ENCODE data around the gene SH2D2A. TPM values are rescaled to one million over a fixed set of nuclear protein-coding genes. Genes with fewer than 3 reads are reported as not detected.

The SH2D2A gene
- total RNA-seq, 2 donors from 2014 or later = 1.1 to 2.8 TPM

DNA sequence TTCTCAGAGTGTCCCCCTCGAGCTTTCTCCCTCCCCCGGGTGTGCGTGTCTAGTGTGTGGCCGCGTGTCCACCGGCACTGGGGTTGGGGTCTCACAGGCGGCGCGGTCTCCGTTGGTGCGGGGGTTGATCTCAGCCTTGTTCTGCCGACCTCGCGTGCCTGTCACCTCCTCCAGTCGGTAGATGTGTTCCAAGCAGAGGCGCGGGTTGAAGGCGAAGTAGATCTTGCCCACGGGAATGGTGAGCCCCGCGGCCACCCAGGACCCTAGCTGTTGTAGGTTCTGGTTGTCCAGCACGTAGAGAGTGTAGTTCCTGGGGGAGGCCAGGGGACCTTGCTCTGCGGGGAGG is 32.5 kb upstream of the SH2D2A start:
- intact Hi-C loops (cut with DNase I) = no loop called here
- no peak for DNase-seq
- ATAC-seq = no peak

DNA sequence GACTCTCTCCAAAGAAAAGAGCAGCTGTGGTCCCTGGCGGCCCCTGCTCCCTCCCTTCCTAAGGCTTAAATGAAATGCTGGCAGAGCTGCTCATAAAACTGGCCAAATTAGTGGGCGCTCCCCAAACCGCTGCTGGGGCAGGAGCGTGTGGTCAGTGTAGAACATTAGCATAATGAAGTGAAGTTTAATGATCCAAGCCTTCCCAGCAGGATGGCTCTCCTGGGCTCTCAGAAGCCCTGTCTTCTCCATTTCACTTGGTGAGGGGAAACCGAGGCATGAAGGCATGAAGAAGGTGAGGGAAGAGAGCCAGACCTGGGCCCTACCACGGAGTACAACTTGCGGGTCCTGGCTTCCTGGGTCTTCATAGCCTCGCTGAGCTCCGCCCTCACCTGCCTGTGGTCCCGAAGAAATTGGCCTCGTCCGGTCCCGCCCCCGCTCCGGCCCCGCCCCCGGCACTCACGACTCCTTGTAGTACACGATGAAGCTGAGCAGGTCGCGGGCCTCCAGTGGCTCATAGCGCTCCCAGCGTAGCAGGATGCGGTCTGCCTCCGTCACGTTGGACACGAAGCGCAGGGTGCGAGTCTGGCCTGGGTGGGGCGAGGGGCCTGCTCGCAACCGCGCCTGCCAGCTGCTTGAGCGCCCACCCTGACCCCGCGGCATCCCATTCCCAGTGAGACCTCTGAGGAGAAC is 32.0 kb upstream of the SH2D2A start:
- DNase-seq (no peak), ATAC-seq (peak in 1 of 2 donors; percentile 6)
- intact Hi-C loops (cut with DNase I) = no loop called here

DNA sequence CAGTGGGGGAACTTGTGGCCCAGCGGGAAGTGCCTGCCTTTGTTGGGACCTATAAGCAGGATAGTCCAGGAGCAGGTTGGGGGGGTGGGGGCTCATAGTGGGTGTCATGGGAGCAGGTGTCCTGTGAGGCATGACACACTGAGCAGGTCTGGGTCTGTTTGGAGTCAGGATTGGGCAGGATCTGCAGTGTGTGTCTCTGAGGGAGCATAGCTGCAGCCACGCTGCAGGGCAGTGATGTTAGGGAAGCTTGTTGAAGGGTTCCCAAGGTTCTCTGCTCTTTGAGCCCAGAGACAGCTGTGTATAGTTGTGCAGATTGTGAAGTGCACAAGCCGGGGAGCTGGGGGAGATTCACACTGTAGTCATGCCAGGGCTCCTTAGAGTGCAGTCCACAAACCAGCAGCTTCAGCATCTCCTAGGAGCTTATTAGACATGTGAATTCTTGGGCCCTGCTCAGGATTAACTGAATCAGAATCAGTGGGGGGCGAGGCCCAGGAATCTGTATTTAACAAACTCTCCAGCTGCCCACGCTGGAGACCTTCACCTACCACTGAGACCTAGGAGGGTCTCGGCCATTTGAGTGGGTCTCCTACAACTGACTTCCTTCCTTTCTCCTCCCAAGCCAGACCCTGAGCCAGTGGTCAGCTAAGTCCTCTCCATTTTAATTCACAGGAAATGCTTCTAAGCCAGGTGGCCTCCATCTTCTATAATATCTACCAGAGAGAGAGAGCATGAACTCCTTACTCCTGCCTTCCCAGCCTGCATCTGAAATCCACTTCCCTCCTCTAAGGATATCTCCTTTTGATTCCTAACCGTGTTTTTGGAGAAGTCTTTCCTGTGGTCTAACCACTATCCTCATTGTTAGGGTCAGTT is 31.2 kb upstream of the SH2D2A start:
- intact Hi-C loops (cut with DNase I) = no loop called here
- ATAC-seq = no peak
- no peak for DNase-seq

- intact Hi-C loops (cut with DNase I) = no loop called here
- DNase-seq (no peak), ATAC-seq (no peak)
These were observed 30.0 kb upstream of the SH2D2A start for GRCh38 chr1:156846643-156847042.

DNA sequence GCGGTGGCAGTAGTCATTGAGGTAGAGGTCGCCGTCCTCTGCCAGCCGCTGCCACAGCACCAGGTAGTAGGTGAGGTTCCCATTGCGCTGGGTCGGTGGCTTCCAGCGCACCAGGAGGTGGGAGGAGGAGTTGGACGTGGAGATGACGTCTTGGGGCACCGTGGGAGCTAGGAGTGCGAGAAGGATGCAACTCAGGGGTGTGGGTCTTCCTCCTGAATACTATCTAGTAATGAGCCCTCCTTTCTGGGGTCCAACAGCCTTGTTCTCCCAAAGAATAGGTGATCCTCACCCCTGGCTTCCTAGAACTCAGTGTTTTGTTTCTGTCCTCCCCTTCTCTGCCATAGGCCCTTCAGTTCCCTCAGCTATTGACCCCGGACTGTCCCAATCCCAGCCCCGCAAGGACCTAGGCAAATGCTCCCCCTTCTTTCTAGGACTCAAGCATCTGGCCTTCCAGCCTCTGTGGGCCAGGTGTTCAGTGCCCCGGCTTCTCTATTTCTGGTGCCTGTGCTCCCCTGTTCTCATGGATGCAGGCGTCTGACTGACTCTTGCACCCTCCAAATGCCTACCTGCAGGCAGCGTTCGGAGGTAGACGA is 29.4 kb upstream of the SH2D2A start:
- DNase-seq (no peak), ATAC-seq (no peak)
- intact Hi-C loops (cut with DNase I) = no loop called here

- ATAC-seq (peak in 1 of 2 donors; percentile 19), DNase-seq (no peak)
- intact Hi-C loops (cut with DNase I) = no loop called here
These were observed 28.7 kb upstream of the SH2D2A start for GRCh38 chr1:156845055-156845952.

GRCh38 chr1:156844638-156845037 is 28.0 kb upstream of the SH2D2A start:
- intact Hi-C loops (cut with DNase I) = no loop called here
- DNase-seq (no peak), ATAC-seq (no peak)

GRCh38 chr1:156844102-156844501 is 27.5 kb upstream of the SH2D2A start:
- intact Hi-C loops (cut with DNase I) = no loop called here
- no peak for ATAC-seq
- no peak for DNase-seq

GRCh38 chr1:156842618-156843300 is 26.1 kb upstream of the SH2D2A start:
- DNase-seq (no peak), ATAC-seq (no peak)
- intact Hi-C loops (cut with DNase I) = no loop called here

GRCh38 chr1:156841295-156841855 is 24.7 kb upstream of the SH2D2A start:
- DNase-seq (no peak), ATAC-seq (no peak)
- intact Hi-C loops (cut with DNase I) = no loop called here

DNA sequence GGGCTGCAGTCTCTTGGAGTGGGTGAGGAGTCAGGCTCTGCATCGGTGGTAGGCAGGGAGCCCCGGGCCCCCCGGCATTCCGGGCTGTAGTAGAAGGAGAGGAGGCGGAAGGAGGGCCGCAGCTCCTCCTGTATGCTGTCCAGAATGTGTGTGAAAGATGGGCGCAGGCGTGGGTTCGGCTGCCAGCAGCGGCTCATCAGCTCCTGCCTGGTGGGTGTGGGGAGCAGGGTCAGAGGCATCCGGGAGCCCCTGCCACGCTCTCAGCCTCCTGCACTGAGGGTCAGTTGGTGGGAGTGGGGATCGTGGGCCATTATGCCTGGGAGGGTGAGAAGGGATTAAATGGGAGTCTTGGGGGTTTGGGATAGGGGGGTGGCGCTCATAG is 24.2 kb upstream of the SH2D2A start:
- DNase-seq (no peak), ATAC-seq (no peak)
- intact Hi-C loops (cut with DNase I) = no loop called here

DNA sequence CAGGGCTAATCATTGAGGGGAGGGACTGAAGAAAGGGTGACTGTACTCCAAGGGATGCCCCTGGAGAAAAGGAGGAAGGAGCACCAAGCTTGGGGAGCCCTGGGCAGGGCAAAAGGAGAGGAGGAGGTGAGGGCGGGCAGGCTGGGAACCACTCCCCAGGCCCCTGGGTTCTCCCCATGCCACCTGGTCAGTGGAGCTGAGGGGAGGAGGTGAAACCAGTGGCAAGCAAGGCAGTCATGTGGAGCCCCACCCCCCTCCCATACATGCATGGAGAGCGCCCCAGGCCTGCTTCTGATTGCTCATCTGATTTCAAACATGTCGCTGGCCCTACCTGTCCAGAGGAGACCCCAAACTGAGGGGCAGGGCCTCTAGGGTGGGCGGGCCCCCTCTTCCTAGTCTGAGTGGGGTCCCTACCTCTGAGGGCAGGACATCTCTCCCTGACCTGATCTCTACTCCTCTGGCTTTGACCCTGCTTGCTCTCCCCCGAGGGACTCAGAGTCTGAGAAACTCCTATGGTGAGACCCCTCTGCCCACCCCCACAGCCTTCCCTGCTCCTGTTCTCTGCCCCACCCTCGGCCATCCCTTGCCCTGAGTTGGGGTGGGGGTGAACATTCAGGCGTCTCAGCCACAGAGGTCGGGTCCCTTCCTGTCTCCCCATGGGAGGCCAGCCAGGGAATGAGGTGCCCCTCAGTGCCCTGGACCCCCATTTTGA is 23.7 kb upstream of the SH2D2A start:
- DNase-seq (no peak), ATAC-seq (no peak)
- intact Hi-C loops (cut with DNase I) = no loop called here

DNA sequence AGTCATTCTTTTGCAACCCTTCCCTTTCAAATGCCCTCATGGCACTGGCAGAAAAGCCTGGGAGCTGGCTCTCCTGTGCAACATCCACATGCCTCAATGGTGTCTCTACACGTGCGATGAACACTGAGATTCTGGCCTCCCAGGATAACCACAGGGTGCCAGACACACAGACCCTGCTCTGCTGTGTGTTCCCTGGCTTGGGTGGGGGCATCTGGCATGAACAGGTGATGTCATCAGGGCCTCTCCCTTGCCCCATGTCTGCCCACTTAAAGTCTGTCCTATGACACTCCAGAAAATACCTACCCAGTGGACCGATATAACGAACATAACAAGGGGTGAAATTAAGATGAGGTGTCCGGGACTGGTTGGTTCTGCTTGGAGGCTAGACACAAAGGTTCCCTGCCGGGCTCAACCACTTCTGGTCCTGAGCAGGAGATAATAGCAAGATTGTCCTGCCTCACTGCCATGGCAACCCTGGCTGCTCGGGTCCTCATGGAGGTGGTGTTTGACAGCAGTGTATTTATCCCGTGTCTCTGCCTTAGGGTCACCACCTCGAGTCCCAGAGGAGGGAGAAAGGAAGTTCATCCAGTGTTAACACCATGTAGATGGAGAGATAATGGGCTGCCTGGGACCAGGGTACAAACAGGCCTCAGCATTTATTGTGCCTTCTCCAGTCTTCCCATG is 22.9 kb upstream of the SH2D2A start:
- ATAC-seq = no peak
- intact Hi-C loops (cut with DNase I) = loop anchor here in 1 of 2 donors (5.0 kb wide), 1 partner anchor 53 kb away; the partner anchor contains the start of gene PEAR1
- no peak for DNase-seq

DNA sequence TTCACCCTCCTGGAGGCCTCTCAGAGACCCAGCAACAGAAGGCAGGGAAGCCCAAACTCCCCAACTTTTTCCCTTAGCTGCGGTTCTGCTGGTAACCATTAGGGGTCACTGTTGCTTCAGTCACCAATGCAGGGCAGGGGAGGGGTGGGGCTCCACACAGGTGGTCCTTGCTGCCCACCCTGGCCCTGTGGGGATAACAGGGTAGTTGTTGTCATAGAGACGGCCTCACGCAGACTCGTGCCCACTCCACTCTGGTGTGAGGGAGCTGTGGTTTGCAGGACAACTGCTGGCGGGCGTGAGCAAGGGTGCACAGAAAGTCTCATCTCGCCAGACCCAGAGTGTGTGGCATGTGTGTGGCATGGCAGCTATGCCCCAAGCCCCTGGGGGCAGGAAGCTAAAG is 22.3 kb upstream of the SH2D2A start:
- ATAC-seq (peak; percentile 34 to 46), DNase-seq (no peak)
- intact Hi-C loops (cut with DNase I) = loop anchor here in 1 of 2 donors (5.0 kb wide), 1 partner anchor 53 kb away; the partner anchor contains the start of gene PEAR1

DNA sequence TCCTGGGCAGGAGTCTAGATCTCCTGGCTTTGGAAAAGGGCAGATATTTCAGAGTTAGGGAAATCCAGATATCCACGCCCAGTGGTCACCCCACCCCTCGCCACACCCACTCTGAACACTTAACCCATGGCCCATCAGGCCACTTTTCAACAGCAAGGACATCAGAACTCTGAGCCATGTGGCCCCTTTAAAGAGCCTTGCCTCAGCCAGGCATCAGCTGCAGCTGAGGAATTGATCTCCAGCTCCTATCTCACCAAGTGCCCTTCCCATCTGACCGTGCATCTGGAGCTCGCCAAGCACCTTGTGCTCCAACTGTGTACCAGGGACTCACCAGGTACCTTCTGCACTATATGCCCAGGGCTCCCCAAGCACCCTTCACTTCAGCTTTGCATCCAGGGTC is 20.2 kb upstream of the SH2D2A start:
- DNase-seq (no peak), ATAC-seq (no peak)
- intact Hi-C loops (cut with DNase I) = loop anchor here in 1 of 2 donors (5.0 kb wide), 1 partner anchor 55 kb away; the partner anchor contains the start of gene PEAR1

GRCh38 chr1:156836041-156836654 is 19.5 kb upstream of the SH2D2A start:
- no peak for DNase-seq
- intact Hi-C loops (cut with DNase I) = loop anchor here in 1 of 2 donors (5.0 kb wide), 1 partner anchor 56 kb away; the partner anchor contains the start of gene PEAR1
- no peak for ATAC-seq

GRCh38 chr1:156834322-156834721 is 17.7 kb upstream of the SH2D2A start:
- ATAC-seq = no peak
- DNase-seq = no peak
- intact Hi-C loops (cut with DNase I) = no loop called here
